ENCODE results near the gene CTNNBIP1.

DNA sequence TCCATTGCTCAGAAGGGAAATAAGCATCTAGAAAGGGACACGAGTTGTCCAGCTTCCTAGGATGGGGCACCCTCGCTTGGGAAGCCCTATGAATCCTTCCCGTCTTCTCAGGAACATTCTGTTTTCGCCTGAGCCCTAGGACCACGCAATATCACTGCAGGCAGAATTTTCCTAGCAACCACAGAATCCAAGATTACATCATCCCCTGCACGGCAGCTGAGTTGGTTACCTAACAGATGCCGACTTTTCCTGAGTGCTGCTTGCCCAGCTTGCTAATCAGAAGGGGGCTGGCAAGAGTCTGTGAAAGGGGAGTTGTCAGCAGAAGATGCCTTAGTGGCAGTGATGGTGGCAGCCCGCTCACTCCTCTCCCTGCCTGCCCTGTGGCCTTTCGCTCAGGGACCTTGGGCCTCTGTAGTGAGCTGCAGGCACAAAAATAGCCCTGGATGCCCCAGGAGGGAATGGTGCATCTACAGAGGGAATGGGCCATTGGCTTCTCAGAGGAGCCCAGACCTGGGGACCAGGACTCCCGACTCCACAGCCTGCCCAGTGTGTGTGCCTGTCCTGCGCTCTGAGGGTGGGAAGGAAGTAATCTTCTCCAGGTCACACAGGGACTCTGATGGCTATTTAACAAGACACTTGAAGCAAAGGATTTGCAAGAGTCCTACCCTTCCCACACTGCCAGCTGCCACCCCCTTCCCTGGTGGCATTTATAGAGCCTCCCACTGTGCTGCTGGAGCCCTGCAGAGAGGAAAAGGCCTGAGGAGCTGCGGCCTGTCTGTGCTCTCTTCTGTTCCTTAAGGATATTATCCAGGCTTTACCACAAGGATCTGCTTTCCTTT is 57.4 kb downstream of the CTNNBIP1 start:
- TF ChIP-seq, protein P1, sequence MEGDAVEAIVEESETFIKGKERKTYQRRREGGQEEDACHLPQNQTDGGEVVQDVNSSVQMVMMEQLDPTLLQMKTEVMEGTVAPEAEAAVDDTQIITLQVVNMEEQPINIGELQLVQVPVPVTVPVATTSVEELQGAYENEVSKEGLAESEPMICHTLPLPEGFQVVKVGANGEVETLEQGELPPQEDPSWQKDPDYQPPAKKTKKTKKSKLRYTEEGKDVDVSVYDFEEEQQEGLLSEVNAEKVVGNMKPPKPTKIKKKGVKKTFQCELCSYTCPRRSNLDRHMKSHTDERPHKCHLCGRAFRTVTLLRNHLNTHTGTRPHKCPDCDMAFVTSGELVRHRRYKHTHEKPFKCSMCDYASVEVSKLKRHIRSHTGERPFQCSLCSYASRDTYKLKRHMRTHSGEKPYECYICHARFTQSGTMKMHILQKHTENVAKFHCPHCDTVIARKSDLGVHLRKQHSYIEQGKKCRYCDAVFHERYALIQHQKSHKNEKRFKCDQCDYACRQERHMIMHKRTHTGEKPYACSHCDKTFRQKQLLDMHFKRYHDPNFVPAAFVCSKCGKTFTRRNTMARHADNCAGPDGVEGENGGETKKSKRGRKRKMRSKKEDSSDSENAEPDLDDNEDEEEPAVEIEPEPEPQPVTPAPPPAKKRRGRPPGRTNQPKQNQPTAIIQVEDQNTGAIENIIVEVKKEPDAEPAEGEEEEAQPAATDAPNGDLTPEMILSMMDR (IDR thresholded peaks at IDR 0.05): no peak
- no peak for TF ChIP-seq POLR2A (IDR thresholded peaks at IDR 0.05)

All from lower leg skin (tissue), 3 donors.